WTC11 (cell line): ENCODE measurements around the gene CLMP.

Source experiments
- SP1 ChIP-seq: sonication (generic); formaldehyde crosslinking; conservative IDR thresholded peaks from 2 replicates; pipeline ENCODE4 v1.8.1; 2022; ENCODE audit warnings: missing genetic modification reagents
- TCF7 ChIP-seq: sonication (generic); formaldehyde crosslinking; IDR thresholded peaks from 2 replicates; pipeline ENCODE4 v1.8.0; 2022; ENCODE audit warnings: mild to moderate bottlenecking, low read depth, missing genetic modification reagents, moderate library complexity
- ZBTB21 ChIP-seq: sonication (generic); formaldehyde crosslinking; IDR thresholded peaks from 2 replicates; pipeline ENCODE4 v1.8.1; 2023; ENCODE audit warnings: mild to moderate bottlenecking, missing genetic modification reagents, borderline replicate concordance
- TF ChIP-seq, protein P1 (sequence below): sonication (generic); formaldehyde crosslinking; IDR thresholded peaks from 2 replicates; pipeline ENCODE4 v1.8.0; 2023; ENCODE audit warnings: missing genetic modification reagents
- TF ChIP-seq, protein P2 (sequence below): sonication (generic); formaldehyde crosslinking; IDR thresholded peaks from 2 replicates; pipeline ENCODE4 v1.8.1; 2023; ENCODE audit warnings: mild to moderate bottlenecking, missing genetic modification reagents
- TF ChIP-seq, protein P3 (sequence below): fragments of 200-600 bp; IDR thresholded peaks from 2 replicates; pipeline ENCODE4 v1.8.0; 2022; ENCODE audit warnings: antibody characterized with exemption
- TF ChIP-seq, protein P4 (sequence below): sonication (generic); formaldehyde crosslinking; IDR thresholded peaks from 2 replicates; pipeline ENCODE4 v1.8.0; 2022; ENCODE audit warnings: mild to moderate bottlenecking, missing genetic modification reagents
- TF ChIP-seq, protein P5 (sequence below): fragments of 250-450 bp; sonication (Bioruptor Pico); IDR thresholded peaks from 2 replicates; pipeline ENCODE4 v1.8.0; 2021; ENCODE audit warnings: mild to moderate bottlenecking
- TF ChIP-seq, protein P6 (sequence below): sonication (generic); formaldehyde crosslinking; IDR thresholded peaks from 2 replicates; pipeline ENCODE4 v1.8.1; 2022; ENCODE audit warnings: low read depth, missing genetic modification reagents, borderline replicate concordance
- TF ChIP-seq, protein P7 (sequence below): sonication (generic); formaldehyde crosslinking; IDR thresholded peaks from 2 replicates; pipeline ENCODE4 v1.8.1; 2023; ENCODE audit warnings: mild to moderate bottlenecking, missing genetic modification reagents, moderate library complexity

DNA sequence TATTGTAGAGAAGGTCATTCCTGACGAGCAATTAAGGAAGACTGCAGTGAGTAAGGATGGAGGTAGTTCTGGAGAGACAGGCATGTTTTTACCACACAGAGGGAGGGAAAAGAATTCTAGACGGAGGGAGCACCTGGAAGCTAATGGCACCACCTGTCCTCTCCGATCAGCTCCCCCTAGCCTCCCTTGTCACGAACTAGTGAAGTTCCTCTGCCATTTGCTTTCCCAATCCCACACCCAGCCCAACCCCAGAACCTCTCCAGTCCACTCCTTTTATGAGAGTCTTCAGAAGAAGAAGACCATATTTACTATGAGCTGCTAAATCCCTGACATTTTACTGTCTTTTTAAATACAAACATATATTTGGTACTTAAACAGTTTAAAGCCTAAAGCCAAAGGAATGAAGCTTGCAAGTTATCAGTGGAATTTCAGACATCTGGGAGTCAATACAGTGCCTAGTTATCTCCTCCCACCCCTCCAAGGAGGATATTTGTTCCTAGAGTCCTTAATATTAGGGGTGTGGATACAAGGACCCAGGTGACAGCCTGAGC is 87.0 kb downstream of the CLMP start:
- TF ChIP-seq, protein P1, sequence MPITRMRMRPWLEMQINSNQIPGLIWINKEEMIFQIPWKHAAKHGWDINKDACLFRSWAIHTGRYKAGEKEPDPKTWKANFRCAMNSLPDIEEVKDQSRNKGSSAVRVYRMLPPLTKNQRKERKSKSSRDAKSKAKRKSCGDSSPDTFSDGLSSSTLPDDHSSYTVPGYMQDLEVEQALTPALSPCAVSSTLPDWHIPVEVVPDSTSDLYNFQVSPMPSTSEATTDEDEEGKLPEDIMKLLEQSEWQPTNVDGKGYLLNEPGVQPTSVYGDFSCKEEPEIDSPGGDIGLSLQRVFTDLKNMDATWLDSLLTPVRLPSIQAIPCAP (CRISPR knock-in tag), result no peak
- TF ChIP-seq, protein P2, sequence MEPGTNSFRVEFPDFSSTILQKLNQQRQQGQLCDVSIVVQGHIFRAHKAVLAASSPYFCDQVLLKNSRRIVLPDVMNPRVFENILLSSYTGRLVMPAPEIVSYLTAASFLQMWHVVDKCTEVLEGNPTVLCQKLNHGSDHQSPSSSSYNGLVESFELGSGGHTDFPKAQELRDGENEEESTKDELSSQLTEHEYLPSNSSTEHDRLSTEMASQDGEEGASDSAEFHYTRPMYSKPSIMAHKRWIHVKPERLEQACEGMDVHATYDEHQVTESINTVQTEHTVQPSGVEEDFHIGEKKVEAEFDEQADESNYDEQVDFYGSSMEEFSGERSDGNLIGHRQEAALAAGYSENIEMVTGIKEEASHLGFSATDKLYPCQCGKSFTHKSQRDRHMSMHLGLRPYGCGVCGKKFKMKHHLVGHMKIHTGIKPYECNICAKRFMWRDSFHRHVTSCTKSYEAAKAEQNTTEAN (CRISPR knock-in tag), result no peak
- TF ChIP-seq, protein P3, sequence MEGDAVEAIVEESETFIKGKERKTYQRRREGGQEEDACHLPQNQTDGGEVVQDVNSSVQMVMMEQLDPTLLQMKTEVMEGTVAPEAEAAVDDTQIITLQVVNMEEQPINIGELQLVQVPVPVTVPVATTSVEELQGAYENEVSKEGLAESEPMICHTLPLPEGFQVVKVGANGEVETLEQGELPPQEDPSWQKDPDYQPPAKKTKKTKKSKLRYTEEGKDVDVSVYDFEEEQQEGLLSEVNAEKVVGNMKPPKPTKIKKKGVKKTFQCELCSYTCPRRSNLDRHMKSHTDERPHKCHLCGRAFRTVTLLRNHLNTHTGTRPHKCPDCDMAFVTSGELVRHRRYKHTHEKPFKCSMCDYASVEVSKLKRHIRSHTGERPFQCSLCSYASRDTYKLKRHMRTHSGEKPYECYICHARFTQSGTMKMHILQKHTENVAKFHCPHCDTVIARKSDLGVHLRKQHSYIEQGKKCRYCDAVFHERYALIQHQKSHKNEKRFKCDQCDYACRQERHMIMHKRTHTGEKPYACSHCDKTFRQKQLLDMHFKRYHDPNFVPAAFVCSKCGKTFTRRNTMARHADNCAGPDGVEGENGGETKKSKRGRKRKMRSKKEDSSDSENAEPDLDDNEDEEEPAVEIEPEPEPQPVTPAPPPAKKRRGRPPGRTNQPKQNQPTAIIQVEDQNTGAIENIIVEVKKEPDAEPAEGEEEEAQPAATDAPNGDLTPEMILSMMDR, result no peak
- no peak for TF ChIP-seq ZBTB21 (CRISPR knock-in tag)
- TF ChIP-seq, protein P4, sequence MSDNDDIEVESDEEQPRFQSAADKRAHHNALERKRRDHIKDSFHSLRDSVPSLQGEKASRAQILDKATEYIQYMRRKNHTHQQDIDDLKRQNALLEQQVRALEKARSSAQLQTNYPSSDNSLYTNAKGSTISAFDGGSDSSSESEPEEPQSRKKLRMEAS, result no peak
- TF ChIP-seq, protein P5, sequence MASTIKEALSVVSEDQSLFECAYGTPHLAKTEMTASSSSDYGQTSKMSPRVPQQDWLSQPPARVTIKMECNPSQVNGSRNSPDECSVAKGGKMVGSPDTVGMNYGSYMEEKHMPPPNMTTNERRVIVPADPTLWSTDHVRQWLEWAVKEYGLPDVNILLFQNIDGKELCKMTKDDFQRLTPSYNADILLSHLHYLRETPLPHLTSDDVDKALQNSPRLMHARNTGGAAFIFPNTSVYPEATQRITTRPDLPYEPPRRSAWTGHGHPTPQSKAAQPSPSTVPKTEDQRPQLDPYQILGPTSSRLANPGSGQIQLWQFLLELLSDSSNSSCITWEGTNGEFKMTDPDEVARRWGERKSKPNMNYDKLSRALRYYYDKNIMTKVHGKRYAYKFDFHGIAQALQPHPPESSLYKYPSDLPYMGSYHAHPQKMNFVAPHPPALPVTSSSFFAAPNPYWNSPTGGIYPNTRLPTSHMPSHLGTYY, result no peak
- TF ChIP-seq, protein P6, sequence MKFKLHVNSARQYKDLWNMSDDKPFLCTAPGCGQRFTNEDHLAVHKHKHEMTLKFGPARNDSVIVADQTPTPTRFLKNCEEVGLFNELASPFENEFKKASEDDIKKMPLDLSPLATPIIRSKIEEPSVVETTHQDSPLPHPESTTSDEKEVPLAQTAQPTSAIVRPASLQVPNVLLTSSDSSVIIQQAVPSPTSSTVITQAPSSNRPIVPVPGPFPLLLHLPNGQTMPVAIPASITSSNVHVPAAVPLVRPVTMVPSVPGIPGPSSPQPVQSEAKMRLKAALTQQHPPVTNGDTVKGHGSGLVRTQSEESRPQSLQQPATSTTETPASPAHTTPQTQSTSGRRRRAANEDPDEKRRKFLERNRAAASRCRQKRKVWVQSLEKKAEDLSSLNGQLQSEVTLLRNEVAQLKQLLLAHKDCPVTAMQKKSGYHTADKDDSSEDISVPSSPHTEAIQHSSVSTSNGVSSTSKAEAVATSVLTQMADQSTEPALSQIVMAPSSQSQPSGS, result no peak
- TF ChIP-seq TCF7 (CRISPR knock-in tag), result no peak
- no peak for TF ChIP-seq SP1 (CRISPR knock-in tag)
- TF ChIP-seq, protein P7, sequence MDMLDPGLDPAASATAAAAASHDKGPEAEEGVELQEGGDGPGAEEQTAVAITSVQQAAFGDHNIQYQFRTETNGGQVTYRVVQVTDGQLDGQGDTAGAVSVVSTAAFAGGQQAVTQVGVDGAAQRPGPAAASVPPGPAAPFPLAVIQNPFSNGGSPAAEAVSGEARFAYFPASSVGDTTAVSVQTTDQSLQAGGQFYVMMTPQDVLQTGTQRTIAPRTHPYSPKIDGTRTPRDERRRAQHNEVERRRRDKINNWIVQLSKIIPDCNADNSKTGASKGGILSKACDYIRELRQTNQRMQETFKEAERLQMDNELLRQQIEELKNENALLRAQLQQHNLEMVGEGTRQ (CRISPR knock-in tag), result no peak
